Mesenchymal stem cell (in vitro differentiated cells and primary cell): Measurements from ENCODE around the gene PELI1.

ENCODE experiments used
- DNase-seq: peaks from one replicate; pipeline ENCODE4 v3.0.0-alpha.2; 2013
- H2AFZ ChIP-seq: one replicate; pipeline ENCODE4 v1.6.1; 2013; ENCODE audit warnings: low read depth, mild to moderate bottlenecking, control low read depth, inconsistent platforms, low read length, moderate library complexity
- H2AK5ac ChIP-seq: 2 replicates; pipeline ENCODE4 v1.6.1; 2013; ENCODE audit warnings: low read length, moderate library complexity, mild to moderate bottlenecking, inconsistent platforms; ENCODE audit not compliant: severe bottlenecking
- H2BK120ac ChIP-seq: one replicate; pipeline ENCODE4 v1.6.1; 2013; ENCODE audit warnings: low read depth, mild to moderate bottlenecking, inconsistent platforms, low read length, moderate library complexity
- H2BK12ac ChIP-seq, 2 experiments: one replicate each; pipeline ENCODE4 v1.6.1; 2013; ENCODE audit warnings: inconsistent platforms in 2 of 2, low read length in 2 of 2, mild to moderate bottlenecking in 2 of 2, moderate library complexity in 2 of 2, control low read depth in 1 of 2
- H2BK15ac ChIP-seq: one replicate; pipeline ENCODE4 v1.6.1; 2013; ENCODE audit warnings: mild to moderate bottlenecking, low read depth, inconsistent platforms; ENCODE audit not compliant: poor library complexity, severe bottlenecking
- H2BK5ac ChIP-seq: 2 replicates; pipeline ENCODE4 v1.6.1; 2013; ENCODE audit warnings: low read depth, mild to moderate bottlenecking, low read length, control low read depth, inconsistent platforms; ENCODE audit not compliant: poor library complexity, severe bottlenecking
- H3K14ac ChIP-seq, 2 experiments: one replicate each; pipeline ENCODE4 v1.6.1; 2013; ENCODE audit warnings: inconsistent platforms in 2 of 2, low read length in 2 of 2, control low read depth in 1 of 2, mild to moderate bottlenecking in 1 of 2, moderate library complexity in 1 of 2
- H3K18ac ChIP-seq, 2 experiments: one replicate each; pipeline ENCODE4 v1.6.1; 2013; ENCODE audit warnings: inconsistent platforms in 2 of 2, low read length in 2 of 2, control low read depth in 1 of 2, low read depth in 1 of 2, mild to moderate bottlenecking in 1 of 2
- H3K23ac ChIP-seq, 2 experiments: one replicate each; pipeline ENCODE4 v1.6.1; 2013; ENCODE audit warnings: inconsistent platforms in 2 of 2, low read length in 2 of 2, mild to moderate bottlenecking in 2 of 2, moderate library complexity in 2 of 2, control low read depth in 1 of 2
- H3K27ac ChIP-seq: 2 replicates; pipeline ENCODE4 v1.5.1; 2013; ENCODE audit warnings: mild to moderate bottlenecking, moderate library complexity, low read length, control low read depth, inconsistent platforms; ENCODE audit not compliant: poor library complexity, severe bottlenecking
- H3K27me3 ChIP-seq, 2 experiments: 2 replicates each; pipeline versions ENCODE4 v1.6.1 to v1.7.0; 2013; ENCODE audit warnings: low read length in 2 of 2, mild to moderate bottlenecking in 2 of 2, moderate library complexity in 2 of 2, control low read depth in 1 of 2, inconsistent platforms in 1 of 2; ENCODE audit not compliant: control insufficient read depth in 1 of 2, insufficient read depth in 1 of 2
- H3K36me3 ChIP-seq, 2 experiments: 2 replicates each; pipeline versions ENCODE4 v1.6.1 to v1.7.0; 2013; ENCODE audit warnings: low read length in 2 of 2, control low read depth in 1 of 2, inconsistent platforms in 1 of 2, low read depth in 1 of 2, mild to moderate bottlenecking in 1 of 2; ENCODE audit not compliant: insufficient read depth in 2 of 2, control insufficient read depth in 1 of 2
- H3K4ac ChIP-seq, 2 experiments: one replicate each; pipeline ENCODE4 v1.6.1; 2013; ENCODE audit warnings: inconsistent platforms in 2 of 2, low read length in 2 of 2, mild to moderate bottlenecking in 2 of 2, moderate library complexity in 2 of 2, control low read depth in 1 of 2, low read depth in 1 of 2
- H3K4me1 ChIP-seq: 2 replicates; pipeline ENCODE4 v1.6.1; 2013; ENCODE audit warnings: low read depth, low read length, control low read depth; ENCODE audit not compliant: control insufficient read depth, insufficient read depth
- H3K4me2 ChIP-seq: 2 replicates; pipeline ENCODE4 v1.6.1; 2013; ENCODE audit warnings: low read length, mild to moderate bottlenecking, inconsistent platforms; ENCODE audit not compliant: poor library complexity, severe bottlenecking
- H3K4me3 ChIP-seq, 2 experiments: 2 replicates each; pipeline versions ENCODE4 v1.5.1 to v1.7.0; 2013; ENCODE audit warnings: low read length in 2 of 2, mild to moderate bottlenecking in 2 of 2, control low read depth in 1 of 2, low read depth in 1 of 2; ENCODE audit not compliant: insufficient read depth in 1 of 2
- H3K79me1 ChIP-seq: replicated peaks from 2 replicates; pipeline ENCODE4 v1.6.1; 2013; ENCODE audit warnings: mild to moderate bottlenecking, control low read depth, low read length, inconsistent platforms; ENCODE audit not compliant: poor library complexity, severe bottlenecking
- H3K9ac ChIP-seq: 2 replicates; pipeline ENCODE4 v1.7.0; 2013; ENCODE audit warnings: mild to moderate bottlenecking, low read length, moderate library complexity
- H3K9me3 ChIP-seq: 2 replicates; pipeline ENCODE4 v1.7.0; 2013; ENCODE audit warnings: mild to moderate bottlenecking, low read length; ENCODE audit not compliant: control insufficient read depth
- H4K8ac ChIP-seq: one replicate; pipeline ENCODE4 v1.6.1; 2013; ENCODE audit warnings: inconsistent platforms, mild to moderate bottlenecking, low read length, moderate library complexity
- H4K91ac ChIP-seq: one replicate; pipeline ENCODE4 v1.6.1; 2013; ENCODE audit warnings: mild to moderate bottlenecking, low read length, inconsistent platforms
- WGBS: methylation state at CpG from one replicate; pipeline ENCODE4 v1.1.7; 2013; ENCODE audit warnings: mixed read lengths; 5-methylcytosine and 5-hydroxymethylcytosine counted together

Gene PELI1

GRCh38 chr2:64124168-64124567, 20.1 kb downstream of the PELI1 start:
- Histone ChIP-seq H4K91ac (no peak overlapping the region), H3K18ac (no peak overlapping the region), H3K36me3 (no peaks in the 10 kb centered on the region), H3K4me3 (no peak overlapping the region), H3K9ac (no peak overlapping the region), H3K27me3 (no peaks in the 10 kb centered on the region), H4K8ac (no peak overlapping the region), H3K23ac (no peak overlapping the region), H2AK5ac (no peak overlapping the region), H2AFZ (no peak overlapping the region), H3K4me1 (peaks cover 2% of the 10 kb centered on the region), H2BK5ac (no peak overlapping the region), H2BK120ac (no peak overlapping the region), H3K14ac (no peak overlapping the region), H3K4me2 (no peak overlapping the region), H2BK12ac (no peak overlapping the region), H3K9me3 (no peaks in the 10 kb centered on the region), H3K27ac (no peak overlapping the region), H3K79me1 (peaks cover 13% of the 10 kb centered on the region), H3K4ac (no peak overlapping the region), H2BK15ac (no peak overlapping the region)
- no peak for DNase-seq
- WGBS, result 84% methylated on average over 2 of the region's 3 CpGs

GRCh38 chr2:64123740-64124139, 20.5 kb downstream of the PELI1 start:
- H3K27ac ChIP-seq, result no peak overlapping the region
- H2BK12ac ChIP-seq, result no peak overlapping the region
- H2BK120ac ChIP-seq, result no peak overlapping the region
- H3K79me1 ChIP-seq, result peaks cover 13% of the 10 kb centered on the region
- no peak overlapping the region for H2BK15ac ChIP-seq
- no peak for DNase-seq
- H3K36me3 ChIP-seq, result no peaks in the 10 kb centered on the region
- H3K4ac ChIP-seq, result no peak overlapping the region
- no peak overlapping the region for H3K14ac ChIP-seq
- H3K4me2 ChIP-seq, result no peak overlapping the region
- H3K4me1 ChIP-seq, result peaks cover 2% of the 10 kb centered on the region
- no peaks in the 10 kb centered on the region for H3K27me3 ChIP-seq
- H3K9ac ChIP-seq, result no peak overlapping the region
- no CpG with 5 or more reads among the region's 1 CpG for WGBS
- H3K23ac ChIP-seq, result no peak overlapping the region
- no peak overlapping the region for H4K91ac ChIP-seq
- H2AFZ ChIP-seq, result no peak overlapping the region
- H2AK5ac ChIP-seq, result no peak overlapping the region
- no peak overlapping the region for H3K18ac ChIP-seq
- H3K4me3 ChIP-seq, result no peak overlapping the region
- H3K9me3 ChIP-seq, result no peaks in the 10 kb centered on the region
- H2BK5ac ChIP-seq, result no peak overlapping the region
- no peak overlapping the region for H4K8ac ChIP-seq

GRCh38 chr2:64122358-64122757, 21.9 kb downstream of the PELI1 start:
- no peak overlapping the region for H3K27ac ChIP-seq
- H4K91ac ChIP-seq, result no peak overlapping the region
- H3K36me3 ChIP-seq, result no peaks in the 10 kb centered on the region
- no peak overlapping the region for H3K4me2 ChIP-seq
- no peak overlapping the region for H3K18ac ChIP-seq
- no peak for DNase-seq
- H4K8ac ChIP-seq, result no peak overlapping the region
- no peaks in the 10 kb centered on the region for H3K9me3 ChIP-seq
- H3K4me1 ChIP-seq, result peaks cover 2% of the 10 kb centered on the region
- no peak overlapping the region for H2BK5ac ChIP-seq
- H3K4me3 ChIP-seq, result no peak overlapping the region
- H2BK15ac ChIP-seq, result no peak overlapping the region
- no peak overlapping the region for H3K14ac ChIP-seq
- no peak overlapping the region for H2BK120ac ChIP-seq
- H2AFZ ChIP-seq, result no peak overlapping the region
- no peak overlapping the region for H3K4ac ChIP-seq
- H3K9ac ChIP-seq, result no peak overlapping the region
- H3K27me3 ChIP-seq, result no peaks in the 10 kb centered on the region
- H3K23ac ChIP-seq, result no peak overlapping the region
- H3K79me1 ChIP-seq, result peaks cover 13% of the 10 kb centered on the region
- no peak overlapping the region for H2AK5ac ChIP-seq
- 92% methylated on average over 6 of the region's 7 CpGs for WGBS
- no peak overlapping the region for H2BK12ac ChIP-seq

- WGBS, result 87% methylated on average over 3 of the region's 6 CpGs
Measured at GRCh38 chr2:64120928-64121327, 23.3 kb downstream of the PELI1 start.

More at GRCh38 chr2:64120928-64121327, 23.3 kb downstream of the PELI1 start:
- Histone ChIP-seq H2BK15ac (no peak overlapping the region), H3K4me1 (no peaks in the 10 kb centered on the region), H4K8ac (no peak overlapping the region), H3K36me3 (no peaks in the 10 kb centered on the region), H3K9ac (no peak overlapping the region), H4K91ac (no peak overlapping the region), H2AFZ (no peak overlapping the region), H3K27me3 (no peaks in the 10 kb centered on the region), H3K18ac (peak overlapping the region in 1 of 2 experiments; percentile 40), H3K14ac (no peak overlapping the region), H3K4me2 (no peak overlapping the region), H2BK5ac (no peak overlapping the region), H3K79me1 (peaks cover 16% of the 10 kb centered on the region), H2BK120ac (no peak overlapping the region), H3K4ac (no peak overlapping the region), H3K27ac (no peak overlapping the region), H3K9me3 (no peaks in the 10 kb centered on the region), H3K23ac (no peak overlapping the region), H2BK12ac (no peak overlapping the region), H2AK5ac (no peak overlapping the region), H3K4me3 (no peak overlapping the region)
- no peak for DNase-seq
